ENCODE data around the gene ARHGAP10. TPM values are rescaled to one million over a fixed set of nuclear protein-coding genes. Genes with fewer than 3 reads are reported as not detected.
"Not testable (repeated sequence)": the region's sequence is repeated elsewhere in the genome, so short reads cannot be mapped to it uniquely, and the experiment has no call there.

Gene ARHGAP10
- total RNA-seq, 3 donors from 2014 or later, result 4.3 to 5.9 (median 5.3) TPM

GRCh38 chr4:147863111-147863747 is 131.3 kb downstream of the ARHGAP10 start:
- no peaks in the 10 kb centered on the region for H3K36me3 Mint-ChIP-seq (ENCODE audit: insufficient read depth)
- H3K27me3 Mint-ChIP-seq (ENCODE audit: low read depth), result no peaks in the 10 kb centered on the region
- peaks cover 3% of the 10 kb centered on the region for H3K4me1 Mint-ChIP-seq (ENCODE audit: low read depth)
- no peak overlapping the region for H3K4me3 Mint-ChIP-seq
- no peaks in the 10 kb centered on the region for H3K9me3 Mint-ChIP-seq
- no peak for DNase-seq
- no peak for ATAC-seq

DNA sequence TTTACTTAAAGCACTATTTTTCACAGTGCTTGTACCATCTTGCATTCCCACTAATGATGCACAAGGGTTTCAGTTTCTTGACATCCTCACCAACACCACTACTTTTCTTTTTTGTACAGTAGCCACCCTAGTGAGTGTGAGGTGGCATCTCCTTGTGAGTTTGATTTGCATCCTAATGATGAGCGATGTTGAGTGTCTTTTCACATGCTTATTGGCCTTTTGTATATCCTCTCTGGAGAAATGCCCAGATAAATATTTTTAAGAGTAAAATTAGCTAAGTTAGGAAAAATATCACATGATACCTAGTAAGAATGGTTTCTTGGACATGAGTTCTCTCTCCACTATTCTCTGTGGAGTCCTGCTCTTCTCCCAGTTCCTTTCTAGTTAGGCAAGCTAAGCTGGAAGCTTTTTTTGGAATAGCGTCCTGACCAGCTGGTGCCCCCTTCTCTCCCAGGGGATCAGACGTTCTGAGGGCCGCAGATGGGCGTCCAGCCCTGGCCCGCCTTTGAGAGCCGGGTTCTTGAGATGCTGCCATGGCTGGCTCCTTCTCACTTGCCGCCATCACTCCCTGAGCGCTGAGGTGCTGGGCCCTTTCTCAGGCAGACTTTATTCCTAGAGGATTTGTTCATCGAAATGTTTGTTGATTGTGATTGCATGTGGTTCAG is 132.1 kb downstream of the ARHGAP10 start:
- H3K4me3 Mint-ChIP-seq, result no peak overlapping the region
- H3K36me3 Mint-ChIP-seq (ENCODE audit: insufficient read depth), result no peaks in the 10 kb centered on the region
- ATAC-seq (no peak), DNase-seq (no peak)
- peaks cover 3% of the 10 kb centered on the region for H3K4me1 Mint-ChIP-seq (ENCODE audit: low read depth)
- no peaks in the 10 kb centered on the region for H3K9me3 Mint-ChIP-seq
- no peaks in the 10 kb centered on the region for H3K27me3 Mint-ChIP-seq (ENCODE audit: low read depth)

- no peak for DNase-seq
- no peak overlapping the region for H3K4me3 Mint-ChIP-seq
- H3K27me3 Mint-ChIP-seq (ENCODE audit: low read depth), result no peaks in the 10 kb centered on the region
- no peaks in the 10 kb centered on the region for H3K9me3 Mint-ChIP-seq
- H3K36me3 Mint-ChIP-seq (ENCODE audit: insufficient read depth), result no peaks in the 10 kb centered on the region
- H3K4me1 Mint-ChIP-seq (ENCODE audit: low read depth), result peaks cover 3% of the 10 kb centered on the region
- ATAC-seq, result no peak
Measured at GRCh38 chr4:147864607-147865006, 132.7 kb downstream of the ARHGAP10 start.

- Mint-ChIP-seq H3K4me3 (no peak overlapping the region), H3K4me1 (ENCODE audit: low read depth) (peaks cover 3% of the 10 kb centered on the region), H3K36me3 (ENCODE audit: insufficient read depth) (no peaks in the 10 kb centered on the region), H3K27me3 (ENCODE audit: low read depth) (no peaks in the 10 kb centered on the region), H3K9me3 (no peaks in the 10 kb centered on the region)
- ATAC-seq, result no peak
- DNase-seq, result no peak
Measured at GRCh38 chr4:147865926-147866325, 134.0 kb downstream of the ARHGAP10 start.

GRCh38 chr4:147866532-147867271 is 134.8 kb downstream of the ARHGAP10 start:
- no peaks in the 10 kb centered on the region for H3K27me3 Mint-ChIP-seq (ENCODE audit: low read depth)
- ATAC-seq, result peak; percentile 96 to 97
- H3K36me3 Mint-ChIP-seq (ENCODE audit: insufficient read depth), result no peaks in the 10 kb centered on the region
- H3K9me3 Mint-ChIP-seq, result no peaks in the 10 kb centered on the region
- DNase-seq, result peak; percentile 93
- peaks cover 3% of the 10 kb centered on the region for H3K4me1 Mint-ChIP-seq (ENCODE audit: low read depth)
- no peak overlapping the region for H3K4me3 Mint-ChIP-seq

DNA sequence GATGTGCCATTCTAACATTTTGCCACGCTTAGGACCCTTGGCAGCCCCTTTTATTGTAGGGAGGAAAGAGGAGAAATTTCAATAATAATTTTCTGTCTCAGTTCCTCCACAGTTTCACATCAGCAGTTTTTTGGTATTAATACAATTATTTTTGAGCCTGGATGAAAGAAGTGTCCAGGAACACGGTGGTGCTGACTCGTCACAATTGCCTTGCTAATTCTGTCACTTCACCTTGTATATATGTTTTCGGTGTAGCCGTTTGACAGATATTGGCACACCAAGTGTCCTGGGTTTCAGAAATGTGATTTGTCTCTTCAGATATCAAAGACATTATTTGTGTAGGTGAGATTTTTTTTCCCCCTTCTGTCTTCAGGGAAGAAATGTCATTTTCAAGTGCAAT is 142.2 kb downstream of the ARHGAP10 start:
- H3K4me1 Mint-ChIP-seq (ENCODE audit: low read depth), result no peaks in the 10 kb centered on the region
- DNase-seq (no peak), ATAC-seq (no peak)
- no peaks in the 10 kb centered on the region for H3K27me3 Mint-ChIP-seq (ENCODE audit: low read depth)
- H3K4me3 Mint-ChIP-seq, result no peak overlapping the region
- no peaks in the 10 kb centered on the region for H3K9me3 Mint-ChIP-seq
- peaks cover 5% of the 10 kb centered on the region for H3K36me3 Mint-ChIP-seq (ENCODE audit: insufficient read depth)

GRCh38 chr4:147877308-147877771 is 145.5 kb downstream of the ARHGAP10 start:
- Mint-ChIP-seq H3K4me1 (ENCODE audit: low read depth) (no peaks in the 10 kb centered on the region), H3K36me3 (ENCODE audit: insufficient read depth) (peaks cover 9% of the 10 kb centered on the region), H3K9me3 (no peaks in the 10 kb centered on the region), H3K4me3 (no peak overlapping the region), H3K27me3 (ENCODE audit: low read depth) (no peaks in the 10 kb centered on the region)
- ATAC-seq, result no peak
- no peak for DNase-seq

DNA sequence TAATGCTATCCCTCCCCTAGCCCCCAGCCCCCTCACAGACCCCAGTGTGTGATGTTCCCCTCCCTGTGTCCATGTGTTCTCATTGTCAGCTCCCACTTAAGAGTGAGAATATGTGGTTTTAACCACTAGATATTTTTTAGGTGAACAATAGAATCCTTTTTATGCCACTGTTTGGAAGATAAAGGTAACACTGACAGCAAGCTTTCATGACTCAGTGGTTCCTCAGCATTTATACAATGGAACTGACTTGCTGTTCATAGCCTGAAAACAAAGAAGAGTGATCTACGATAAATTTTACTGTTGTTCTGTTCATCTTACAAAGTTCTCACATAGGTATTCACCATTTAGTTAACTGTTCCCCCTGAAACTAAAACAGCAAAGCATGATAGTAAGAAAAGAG is 147.8 kb downstream of the ARHGAP10 start:
- H3K36me3 Mint-ChIP-seq (ENCODE audit: insufficient read depth), result peaks cover 17% of the 10 kb centered on the region
- no peak for DNase-seq
- no peaks in the 10 kb centered on the region for H3K27me3 Mint-ChIP-seq (ENCODE audit: low read depth)
- ATAC-seq, result no peak
- H3K9me3 Mint-ChIP-seq, result peaks cover 3% of the 10 kb centered on the region
- no peaks in the 10 kb centered on the region for H3K4me1 Mint-ChIP-seq (ENCODE audit: low read depth)
- no peak overlapping the region for H3K4me3 Mint-ChIP-seq

GRCh38 chr4:147880511-147880910 is 148.6 kb downstream of the ARHGAP10 start:
- Mint-ChIP-seq H3K36me3 (ENCODE audit: insufficient read depth) (peaks cover 24% of the 10 kb centered on the region), H3K9me3 (peaks cover 9% of the 10 kb centered on the region), H3K4me3 (no peak overlapping the region), H3K4me1 (ENCODE audit: low read depth) (no peaks in the 10 kb centered on the region), H3K27me3 (ENCODE audit: low read depth) (no peaks in the 10 kb centered on the region)
- ATAC-seq, result no peak
- DNase-seq, result no peak

GRCh38 chr4:147884536-147884935 is 152.6 kb downstream of the ARHGAP10 start:
- no peak overlapping the region for H3K4me3 Mint-ChIP-seq
- H3K27me3 Mint-ChIP-seq (ENCODE audit: low read depth), result no peaks in the 10 kb centered on the region
- DNase-seq, result no peak
- peaks cover 9% of the 10 kb centered on the region for H3K9me3 Mint-ChIP-seq
- peaks cover 41% of the 10 kb centered on the region for H3K36me3 Mint-ChIP-seq (ENCODE audit: insufficient read depth)
- no peaks in the 10 kb centered on the region for H3K4me1 Mint-ChIP-seq (ENCODE audit: low read depth)
- no peak for ATAC-seq

DNA sequence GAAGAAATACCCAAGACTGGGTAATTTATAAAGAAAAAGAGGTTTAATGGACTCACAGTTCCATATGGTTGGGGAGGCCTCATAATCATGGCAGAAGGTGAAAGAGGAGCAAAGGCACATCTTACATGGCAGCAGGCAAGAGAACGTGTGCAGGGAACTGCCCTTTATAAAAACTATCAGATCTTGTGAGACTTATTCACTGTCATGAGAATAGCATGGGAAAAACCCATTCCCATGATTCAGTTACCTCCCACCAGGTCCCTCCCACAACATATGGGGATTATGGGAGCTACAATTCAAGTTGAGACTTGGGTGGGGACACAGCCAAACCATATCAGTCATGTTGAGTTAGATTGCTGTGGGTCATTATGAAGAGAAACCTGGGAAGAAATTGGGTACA is 153.3 kb downstream of the ARHGAP10 start:
- peaks cover 41% of the 10 kb centered on the region for H3K36me3 Mint-ChIP-seq (ENCODE audit: insufficient read depth)
- not testable (repeated sequence) for DNase-seq; ATAC-seq; H3K9me3 Mint-ChIP-seq; H3K4me3 Mint-ChIP-seq; H3K4me1 Mint-ChIP-seq (ENCODE audit: low read depth); H3K27me3 Mint-ChIP-seq (ENCODE audit: low read depth)

GRCh38 chr4:147891476-147892115 is 159.7 kb downstream of the ARHGAP10 start:
- Mint-ChIP-seq H3K4me3 (no peak overlapping the region), H3K36me3 (ENCODE audit: insufficient read depth) (peaks cover 24% of the 10 kb centered on the region), H3K9me3 (peaks cover 26% of the 10 kb centered on the region), H3K27me3 (ENCODE audit: low read depth) (no peaks in the 10 kb centered on the region), H3K4me1 (ENCODE audit: low read depth) (no peaks in the 10 kb centered on the region)
- DNase-seq (no peak), ATAC-seq (no peak)

GRCh38 chr4:147899512-147899911 is 167.6 kb downstream of the ARHGAP10 start:
- no peaks in the 10 kb centered on the region for H3K27me3 Mint-ChIP-seq (ENCODE audit: low read depth)
- no peaks in the 10 kb centered on the region for H3K4me1 Mint-ChIP-seq (ENCODE audit: low read depth)
- H3K9me3 Mint-ChIP-seq, result peaks cover 15% of the 10 kb centered on the region
- H3K4me3 Mint-ChIP-seq, result no peak overlapping the region
- ATAC-seq (no peak), DNase-seq (no peak)
- peaks cover 10% of the 10 kb centered on the region for H3K36me3 Mint-ChIP-seq (ENCODE audit: insufficient read depth)

DNA sequence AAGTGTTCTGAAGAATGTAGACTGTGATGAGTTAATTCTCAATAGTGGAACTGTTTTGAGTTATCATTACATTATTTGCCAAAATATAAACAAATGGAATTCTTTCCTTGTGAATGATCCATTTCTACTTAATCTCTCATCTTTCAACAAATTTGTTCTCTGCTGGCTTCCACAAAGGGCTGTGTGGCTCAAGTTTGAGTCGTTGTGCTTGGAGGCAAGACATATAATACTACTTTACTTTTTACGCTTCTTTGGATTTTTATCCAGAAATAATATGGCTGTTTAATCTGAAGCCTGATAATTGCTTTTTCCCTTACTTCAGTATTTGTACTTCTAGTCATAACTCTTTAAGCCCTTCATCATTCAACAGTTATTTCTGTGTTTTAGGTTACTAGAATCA is 169.5 kb downstream of the ARHGAP10 start:
- Mint-ChIP-seq H3K27me3 (ENCODE audit: low read depth) (no peaks in the 10 kb centered on the region), H3K9me3 (peaks cover 9% of the 10 kb centered on the region), H3K4me1 (ENCODE audit: low read depth) (no peaks in the 10 kb centered on the region), H3K36me3 (ENCODE audit: insufficient read depth) (peaks cover 6% of the 10 kb centered on the region), H3K4me3 (no peak overlapping the region)
- DNase-seq (no peak), ATAC-seq (no peak)

Data from activated T-cell treated with anti-CD3 and anti-CD28 coated beads, Interleukin-2, amount 50 U/mL, for 4 hours (primary cell).